ENCODE measurements around the gene AARSD1.
"Not testable (repeated sequence)": the region's sequence is repeated elsewhere in the genome, so short reads cannot be mapped to it uniquely, and the experiment has no call there.

- TF ChIP-seq CTCF (conservative IDR thresholded peaks at IDR 0.05); EZH2 (IDR thresholded peaks at IDR 0.05; ENCODE audit: low read depth): not testable (repeated sequence)
Measured at GRCh38 chr17:42919522-42920077, 44.7 kb downstream of the AARSD1 start.

All from PC-9 (cell line).